HepG2 (cell line): ENCODE results near the gene CAGE1. TPM values are rescaled to one million over a fixed set of nuclear protein-coding genes. Genes with fewer than 3 reads are reported as not detected.

Experiments used
- HNRNPLL ChIP-seq: fragments of 200-400 bp; formaldehyde crosslinking; IDR thresholded peaks from 2 replicates; pipeline ENCODE4 v1.6.1; 2017; ENCODE audit warnings: mild to moderate bottlenecking, low read depth, low read length; ENCODE audit not compliant: poor library complexity, severe bottlenecking
- KAT7 ChIP-seq: IDR thresholded peaks from 2 replicates; pipeline ENCODE4 v1.6.1; 2018; ENCODE audit warnings: borderline replicate concordance, missing compliant biosample characterization
- KDM5B ChIP-seq: sonication (generic); formaldehyde crosslinking; IDR thresholded peaks from 2 replicates; pipeline ENCODE4 v1.4.0; 2020; ENCODE audit warnings: missing genetic modification reagents, mild to moderate bottlenecking, borderline replicate concordance
- MLX ChIP-seq: IDR thresholded peaks from 2 replicates; pipeline ENCODE4 v1.6.1; 2016
- RFX5 ChIP-seq: IDR thresholded peaks from 2 replicates; pipeline ENCODE4 v1.6.1; 2011; ENCODE audit warnings: low read depth, low read length, improper control_type of control experiment
- SOX5 ChIP-seq: IDR thresholded peaks from 2 replicates; pipeline ENCODE4 v1.6.1; 2016; ENCODE audit warnings: borderline replicate concordance
- TAF15 ChIP-seq: fragments of 200-400 bp; formaldehyde crosslinking; IDR thresholded peaks from one replicate; pipeline ENCODE4 v1.6.1; 2018; ENCODE audit warnings: mild to moderate bottlenecking, low read depth, low read length; ENCODE audit not compliant: poor library complexity, severe bottlenecking
- ZFY ChIP-seq: sonication (generic); formaldehyde crosslinking; IDR thresholded peaks from 2 replicates; pipeline ENCODE4 v1.4.0; 2020; ENCODE audit warnings: missing genetic modification reagents
- ZNF143 ChIP-seq: sonication (generic); formaldehyde crosslinking; IDR thresholded peaks from 2 replicates; pipeline ENCODE4 v1.4.0; 2020; ENCODE audit warnings: missing genetic modification reagents
- ZNF446 ChIP-seq: sonication (generic); formaldehyde crosslinking; IDR thresholded peaks from 2 replicates; pipeline ENCODE4 v1.5.0; 2020; ENCODE audit warnings: mild to moderate bottlenecking, missing genetic modification reagents
- ZNF775 ChIP-seq: sonication (generic); formaldehyde crosslinking; IDR thresholded peaks from 2 replicates; pipeline ENCODE4 v1.4.0; 2020; ENCODE audit warnings: missing genetic modification reagents, mild to moderate bottlenecking, moderate library complexity, borderline replicate concordance
- ZNF878 ChIP-seq: sonication (generic); formaldehyde crosslinking; IDR thresholded peaks from 2 replicates; pipeline ENCODE4 v1.8.1; 2023; ENCODE audit warnings: mild to moderate bottlenecking, missing genetic modification reagents, moderate library complexity
- ZNF879 ChIP-seq: sonication (generic); formaldehyde crosslinking; IDR thresholded peaks from 2 replicates; pipeline ENCODE4 v1.8.1; 2023; ENCODE audit warnings: missing genetic modification reagents
- ZSCAN12 ChIP-seq: sonication (generic); formaldehyde crosslinking; IDR thresholded peaks from 2 replicates; pipeline ENCODE4 v1.9.0; 2021; ENCODE audit warnings: mild to moderate bottlenecking, missing genetic modification reagents
- ZSCAN5A ChIP-seq: sonication (generic); formaldehyde crosslinking; IDR thresholded peaks from 2 replicates; pipeline ENCODE4 v1.8.0; 2022; ENCODE audit warnings: mild to moderate bottlenecking, missing genetic modification reagents, borderline replicate concordance
- ZSCAN9 ChIP-seq: IDR thresholded peaks from 2 replicates; pipeline ENCODE4 v1.6.1; 2016; ENCODE audit warnings: borderline replicate concordance
- polyA plus RNA-seq, 8 experiments: library from polyadenylated mRNA; depleted of rRNA in 3 of 8; stranded (reverse) in 7 of 8; unstranded in 1 of 8; fragments of >200 nt; fragmentation: Illumina TruSeq in 4 of 8; extraction: Trizol in 4 of 8; gene quantifications; 2 replicates each; pipeline versions ENCODE4 v1.2.1 to v1.2.3, GENCODE V29; 2011 to 2016; ENCODE audit warnings: low read depth in 4 of 8, missing spikeins in 1 of 8, mixed read lengths in 1 of 8; ENCODE audit not compliant: insufficient read depth in 1 of 8
- total RNA-seq, 5 experiments: library from RNA; depleted of rRNA; stranded (reverse); fragments of >200 nt; fragmentation: Illumina TruSeq; extraction: Trizol; gene quantifications; 2 replicates each; pipeline ENCODE4 v1.2.3, GENCODE V29; 2016; ENCODE audit warnings: low read depth in 1 of 5
- TF ChIP-seq, protein P1 (sequence below), 2 experiments: sonication (generic) in 1 of 2; formaldehyde crosslinking in 1 of 2; IDR thresholded peaks; 2 replicates each; pipeline versions ENCODE4 v1.6.1 to v1.9.0; 2014 to 2022; ENCODE audit warnings: antibody characterized with exemption in 1 of 2, borderline replicate concordance in 1 of 2, inconsistent platforms in 1 of 2, low read depth in 1 of 2, missing genetic modification reagents in 1 of 2
- TF ChIP-seq, protein P2 (sequence below): sonication (generic); formaldehyde crosslinking; IDR thresholded peaks from 2 replicates; pipeline ENCODE4 v1.4.0; 2020; ENCODE audit warnings: mild to moderate bottlenecking, missing genetic modification reagents
- TF ChIP-seq, protein P3 (sequence below): sonication (generic); formaldehyde crosslinking; IDR thresholded peaks from 2 replicates; pipeline ENCODE4 v1.4.0; 2020; ENCODE audit warnings: missing genetic modification reagents, borderline replicate concordance

The CAGE1 gene
- total and polyA plus RNA-seq, 2 of the 13 experiments (the other 11 are each of a cell fraction or from before 2014, with no cell fraction given): 0.03 to 0.15 TPM

DNA sequence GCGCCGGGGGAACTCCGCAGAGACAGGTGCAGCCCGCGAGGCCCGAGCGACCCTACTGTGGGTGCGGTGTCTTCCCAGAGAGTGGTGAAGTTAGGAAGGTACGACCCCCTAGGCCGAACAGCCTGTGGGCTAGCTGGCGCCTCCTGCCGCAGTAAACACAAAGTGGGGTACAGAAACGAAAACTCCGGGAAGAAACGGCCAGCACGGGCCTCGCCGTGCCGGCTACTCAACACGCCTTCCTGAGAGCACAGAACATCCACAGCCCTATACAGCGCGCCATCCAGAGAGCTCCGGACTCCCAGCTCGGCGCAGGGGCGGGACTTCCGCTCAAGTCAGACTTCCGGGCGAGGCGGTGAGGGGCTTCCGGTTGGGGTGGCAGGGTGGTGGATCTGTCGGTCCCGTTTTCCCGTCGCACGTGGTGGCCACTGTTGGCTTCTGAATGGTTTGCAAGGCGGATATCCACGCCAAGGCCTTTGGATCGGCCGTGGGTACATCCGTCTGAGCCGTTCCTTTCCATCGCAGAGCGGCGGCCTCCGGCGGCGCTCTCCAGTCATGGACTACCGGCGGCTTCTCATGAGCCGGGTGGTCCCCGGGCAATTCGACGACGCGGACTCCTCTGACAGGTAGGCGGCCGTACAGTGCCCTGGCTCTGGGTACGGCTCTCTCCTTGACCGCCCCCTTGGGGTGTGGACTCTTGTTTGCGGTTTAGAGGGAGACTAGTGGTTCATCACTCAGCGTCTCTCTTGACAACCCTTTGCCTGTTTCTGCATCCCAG lies at the start of gene CAGE1, which contains the start of gene RIOK1 (continued):
- TF ChIP-seq, protein P1, sequence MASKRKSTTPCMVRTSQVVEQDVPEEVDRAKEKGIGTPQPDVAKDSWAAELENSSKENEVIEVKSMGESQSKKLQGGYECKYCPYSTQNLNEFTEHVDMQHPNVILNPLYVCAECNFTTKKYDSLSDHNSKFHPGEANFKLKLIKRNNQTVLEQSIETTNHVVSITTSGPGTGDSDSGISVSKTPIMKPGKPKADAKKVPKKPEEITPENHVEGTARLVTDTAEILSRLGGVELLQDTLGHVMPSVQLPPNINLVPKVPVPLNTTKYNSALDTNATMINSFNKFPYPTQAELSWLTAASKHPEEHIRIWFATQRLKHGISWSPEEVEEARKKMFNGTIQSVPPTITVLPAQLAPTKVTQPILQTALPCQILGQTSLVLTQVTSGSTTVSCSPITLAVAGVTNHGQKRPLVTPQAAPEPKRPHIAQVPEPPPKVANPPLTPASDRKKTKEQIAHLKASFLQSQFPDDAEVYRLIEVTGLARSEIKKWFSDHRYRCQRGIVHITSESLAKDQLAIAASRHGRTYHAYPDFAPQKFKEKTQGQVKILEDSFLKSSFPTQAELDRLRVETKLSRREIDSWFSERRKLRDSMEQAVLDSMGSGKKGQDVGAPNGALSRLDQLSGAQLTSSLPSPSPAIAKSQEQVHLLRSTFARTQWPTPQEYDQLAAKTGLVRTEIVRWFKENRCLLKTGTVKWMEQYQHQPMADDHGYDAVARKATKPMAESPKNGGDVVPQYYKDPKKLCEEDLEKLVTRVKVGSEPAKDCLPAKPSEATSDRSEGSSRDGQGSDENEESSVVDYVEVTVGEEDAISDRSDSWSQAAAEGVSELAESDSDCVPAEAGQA (IDR thresholded peaks at IDR 0.05; ENCODE audit: low read depth): peak; percentile 57; the same call in 1 of the 2 replicates
- TF ChIP-seq, protein P1 (CRISPR knock-in tag; IDR thresholded peaks at IDR 0.05; ENCODE audit: borderline replicate concordance): no peak; the same call in 1 of the 2 replicates
- TF ChIP-seq ZNF775 (peak; percentile 71; the same call in 1 of the 2 replicates), KAT7 (CRISPR knock-in tag) (peak; percentile 97), ZNF879 (CRISPR knock-in tag) (no peak; the same call in 1 of the 2 replicates), RFX5 (no peak), ZFY (CRISPR knock-in tag) (peak; percentile 98), ZNF878 (peak; percentile 98), ZNF446 (CRISPR knock-in tag) (peak; percentile 71), HNRNPLL (peak; percentile 89), SOX5 (CRISPR knock-in tag) (peak; percentile 52), KDM5B (CRISPR knock-in tag) (peak; percentile 97), ZSCAN5A (peak; percentile 90), TAF15 (peak; percentile 96), MLX (peak; percentile 70; the same call in 1 of the 2 replicates), ZSCAN12 (no peak; the same call in 1 of the 2 replicates), ZNF143 (CRISPR knock-in tag) (peak; percentile 64; the same call in 1 of the 2 replicates), ZSCAN9 (CRISPR knock-in tag) (no peak)
- TF ChIP-seq, protein P2, sequence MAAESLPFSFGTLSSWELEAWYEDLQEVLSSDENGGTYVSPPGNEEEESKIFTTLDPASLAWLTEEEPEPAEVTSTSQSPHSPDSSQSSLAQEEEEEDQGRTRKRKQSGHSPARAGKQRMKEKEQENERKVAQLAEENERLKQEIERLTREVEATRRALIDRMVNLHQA (CRISPR knock-in tag): no peak
- TF ChIP-seq, protein P3, sequence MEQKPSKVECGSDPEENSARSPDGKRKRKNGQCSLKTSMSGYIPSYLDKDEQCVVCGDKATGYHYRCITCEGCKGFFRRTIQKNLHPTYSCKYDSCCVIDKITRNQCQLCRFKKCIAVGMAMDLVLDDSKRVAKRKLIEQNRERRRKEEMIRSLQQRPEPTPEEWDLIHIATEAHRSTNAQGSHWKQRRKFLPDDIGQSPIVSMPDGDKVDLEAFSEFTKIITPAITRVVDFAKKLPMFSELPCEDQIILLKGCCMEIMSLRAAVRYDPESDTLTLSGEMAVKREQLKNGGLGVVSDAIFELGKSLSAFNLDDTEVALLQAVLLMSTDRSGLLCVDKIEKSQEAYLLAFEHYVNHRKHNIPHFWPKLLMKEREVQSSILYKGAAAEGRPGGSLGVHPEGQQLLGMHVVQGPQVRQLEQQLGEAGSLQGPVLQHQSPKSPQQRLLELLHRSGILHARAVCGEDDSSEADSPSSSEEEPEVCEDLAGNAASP: no peak
